HepG2 (cell line): ENCODE data around the gene DPEP2NB. TPM values are rescaled to one million over a fixed set of nuclear protein-coding genes. Genes with fewer than 3 reads are reported as not detected.
"Not testable (repeated sequence)": the region's sequence is repeated elsewhere in the genome, so short reads cannot be mapped to it uniquely, and the experiment has no call there.

Experiments used
- ATAC-seq: fragments of 200-7000 bp; cut with Tn5 transposase; 3 replicates; pipeline ENCODE4 v1.9.1; 2020; ENCODE audit warnings: mild to moderate bottlenecking, moderate library complexity
- BruUV-seq: library from RNA; stranded (reverse); fragments of 400-500 nt; replicated peaks from 2 replicates; lab custom pipeline; 2021; lab: Mats Ljungman, UMichigan
- CTCF ChIA-PET: fragments of 300-600 bp; formaldehyde crosslinking; extraction: SDS; loops from one replicate; lab custom pipeline; 2021; ENCODE audit warnings: low total read pairs, inconsistent platforms, low intra/inter-chr PET ratio; lab: Yijun Ruan, JAX
- POLR2A ChIA-PET: fragments of 350-600 bp; sonication (Branson Sonifier 250); formaldehyde crosslinking; loops from one replicate; lab custom pipeline; 2020; ENCODE audit warnings: antibody characterized with exemption, inconsistent platforms; lab: Yijun Ruan, JAX
- DNase-seq: peaks from one replicate; pipeline ENCODE4 v3.0.0-alpha.2; 2015; ENCODE audit warnings: low spot score
- FAIRE-seq: peaks from 3 replicates; lab custom pipeline; 2011; peaks lifted over from hg19 to GRCh38; lab: Jason Lieb, UNC
- H2AFZ ChIP-seq: one replicate; pipeline ENCODE4 v1.6.1; 2011; ENCODE audit warnings: low read length, inconsistent platforms
- H3K27ac ChIP-seq: fragments of 300-600 bp; 3 replicates; pipeline ENCODE4 v1.8.0; 2011; ENCODE audit warnings: mixed run types, mild to moderate bottlenecking, mixed read lengths, low read length, inconsistent platforms; ENCODE audit not compliant: insufficient read depth; ENCODE audit errors: extremely low read length
- H3K27me3 ChIP-seq, 2 experiments: fragments of 200-600 bp in 1 of 2; 2 replicates in 1 of 2; 3 replicates in 1 of 2; pipeline versions ENCODE4 v1.6.0 to v1.8.0; 2011; ENCODE audit warnings: low read length in 2 of 2, mild to moderate bottlenecking in 2 of 2, moderate library complexity in 2 of 2, inconsistent platforms in 1 of 2; ENCODE audit not compliant: insufficient read depth in 2 of 2, control insufficient read depth in 1 of 2
- H3K36me3 ChIP-seq, 2 experiments: fragments of 200-600 bp in 1 of 2; replicated peaks in 1 of 2; 2 replicates in 1 of 2; 3 replicates in 1 of 2; pipeline versions ENCODE4 v1.5.1 to v1.8.0; 2011; ENCODE audit warnings: low read length in 2 of 2, inconsistent platforms in 1 of 2; ENCODE audit not compliant: insufficient read depth in 2 of 2, control insufficient read depth in 1 of 2
- H3K4me1 ChIP-seq: 2 replicates; pipeline ENCODE4 v1.5.1; 2012; ENCODE audit warnings: low read length, inconsistent platforms; ENCODE audit not compliant: insufficient read depth
- H3K4me2 ChIP-seq: 2 replicates; pipeline ENCODE4 v1.6.0; 2011; ENCODE audit warnings: low read depth, low read length, inconsistent platforms
- H3K4me3 ChIP-seq, 3 experiments: fragments of 200-600 bp in 1 of 3; sonication (generic), shearing (Covaris generic) in 1 of 3; replicated peaks in 1 of 3; 2 replicates each; pipeline ENCODE4 v1.5.1; 2011 to 2016; ENCODE audit warnings: low read length in 3 of 3, inconsistent platforms in 2 of 3, low read depth in 2 of 3, mild to moderate bottlenecking in 2 of 3, control low read depth in 1 of 3, mixed read lengths in 1 of 3; ENCODE audit not compliant: insufficient read depth in 1 of 3
- H3K79me2 ChIP-seq: one replicate; pipeline ENCODE4 v1.6.1; 2011; ENCODE audit warnings: low read length, inconsistent platforms; ENCODE audit not compliant: insufficient read depth
- H3K9ac ChIP-seq: 2 replicates; pipeline ENCODE4 v1.6.0; 2011; ENCODE audit warnings: mild to moderate bottlenecking, low read depth, low read length, inconsistent platforms; ENCODE audit not compliant: insufficient read depth
- H3K9me3 ChIP-seq: 2 replicates; pipeline ENCODE4 v1.5.1; 2012; ENCODE audit warnings: mild to moderate bottlenecking, low read length
- H4K20me1 ChIP-seq: 2 replicates; pipeline ENCODE4 v1.6.0; 2011; ENCODE audit warnings: inconsistent platforms, mild to moderate bottlenecking, low read length, moderate library complexity; ENCODE audit not compliant: insufficient read depth
- CHD4 ChIP-seq: fragments of 200-600 bp; sonication (generic); IDR thresholded peaks from 2 replicates; pipeline ENCODE4 v1.7.0; 2017; ENCODE audit warnings: mild to moderate bottlenecking, low read length, borderline replicate concordance
- HNF4A ChIP-seq: sonication (generic); formaldehyde crosslinking; IDR thresholded peaks from 2 replicates; pipeline ENCODE4 v1.4.0; 2020; ENCODE audit warnings: missing genetic modification reagents
- HOXA3 ChIP-seq: sonication (generic); formaldehyde crosslinking; IDR thresholded peaks from 2 replicates; pipeline ENCODE4 v1.5.0; 2020; ENCODE audit warnings: missing genetic modification reagents
- IRF1 ChIP-seq: sonication (generic); formaldehyde crosslinking; IDR thresholded peaks from 2 replicates; pipeline ENCODE4 v1.4.0; 2020; ENCODE audit warnings: low read depth, mild to moderate bottlenecking, missing genetic modification reagents
- MIER2 ChIP-seq: IDR thresholded peaks from 2 replicates; pipeline ENCODE4 v1.6.1; 2016; ENCODE audit warnings: missing biosample characterization, missing genetic modification reagents
- PCBP1 ChIP-seq: fragments of 200-400 bp; formaldehyde crosslinking; IDR thresholded peaks from 2 replicates; pipeline ENCODE4 v1.6.1; 2017; ENCODE audit warnings: mild to moderate bottlenecking, low read depth, low read length, borderline replicate concordance
- RBFOX2 ChIP-seq: fragments of 200-400 bp; formaldehyde crosslinking; IDR thresholded peaks from 2 replicates; pipeline ENCODE4 v1.6.1; 2017; ENCODE audit warnings: low read depth, mild to moderate bottlenecking, low read length
- RNF219 ChIP-seq: sonication (generic); formaldehyde crosslinking; IDR thresholded peaks from 2 replicates; pipeline ENCODE4 v1.5.0; 2020; ENCODE audit warnings: mild to moderate bottlenecking, missing genetic modification reagents
- ZNF460 ChIP-seq: sonication (generic); formaldehyde crosslinking; IDR thresholded peaks from 2 replicates; pipeline ENCODE4 v1.5.1; 2020; ENCODE audit warnings: missing genetic modification reagents, mild to moderate bottlenecking, borderline replicate concordance
- ZNF788 ChIP-seq: sonication (generic); formaldehyde crosslinking; IDR thresholded peaks from 2 replicates; pipeline ENCODE4 v1.5.0; 2020; ENCODE audit warnings: mild to moderate bottlenecking, missing genetic modification reagents, borderline replicate concordance
- WGBS: methylation state at CpG from one replicate; pipeline ENCODE4 v1.1.6; 2017; ENCODE audit warnings: low lambda C conversion rate; 5-methylcytosine and 5-hydroxymethylcytosine counted together
- in situ Hi-C: cut with HindIII; loops from 2 replicates; pipeline ENCODE4 v1.10.0; 2017; ENCODE audit warnings: low pct_unique_long_range_greater_than_20kb; ENCODE audit not compliant: extremely low pct_ligation_motif_present
- intact Hi-C: fragments of 100-400 bp; cut with micrococcal nuclease; formaldehyde crosslinking; loops from one replicate; pipeline ENCODE4 v1.10.0; 2022; ENCODE audit not compliant: unreplicated experiment
- polyA plus RNA-seq, 8 experiments: library from polyadenylated mRNA; depleted of rRNA in 3 of 8; stranded (reverse) in 7 of 8; unstranded in 1 of 8; fragments of >200 nt; fragmentation: Illumina TruSeq in 4 of 8; extraction: Trizol in 4 of 8; gene quantifications; 2 replicates each; pipeline versions ENCODE4 v1.2.1 to v1.2.3, GENCODE V29; 2011 to 2016; ENCODE audit warnings: low read depth in 4 of 8, missing spikeins in 1 of 8, mixed read lengths in 1 of 8; ENCODE audit not compliant: insufficient read depth in 1 of 8
- total RNA-seq, 5 experiments: library from RNA; depleted of rRNA; stranded (reverse); fragments of >200 nt; fragmentation: Illumina TruSeq; extraction: Trizol; gene quantifications; 2 replicates each; pipeline ENCODE4 v1.2.3, GENCODE V29; 2016; ENCODE audit warnings: low read depth in 1 of 5

Gene DPEP2NB
- total and polyA plus RNA-seq, 2 of the 13 experiments (the other 11 are each of a cell fraction or from before 2014, with no cell fraction given): not detected

GRCh38 chr16:68013440-68013839, 2.3 kb downstream of the DPEP2NB start:
- intact Hi-C loops (no loop called here), in situ Hi-C loops (no loop called here)
- 0% methylated on average over 1 of the region's 1 CpG for WGBS
- H3K9me3 ChIP-seq: no peaks in the 10 kb centered on the region
- no peak for DNase-seq
- BruUV-seq: no TSS peak
- CTCF ChIA-PET: no interaction called here
- peaks cover 14% of the 10 kb centered on the region for H3K4me1 ChIP-seq
- POLR2A ChIA-PET: no interaction called here
- peak; percentile 49 for ATAC-seq
- no peak overlapping the region for H3K4me3 ChIP-seq
- TF ChIP-seq ZNF788 (no peak), RBFOX2 (no peak), CHD4 (no peak), PCBP1 (no peak), MIER2 (CRISPR knock-in tag) (no peak), IRF1 (CRISPR knock-in tag) (no peak), HOXA3 (CRISPR knock-in tag) (no peak), ZNF460 (CRISPR knock-in tag) (no peak), RNF219 (no peak), HNF4A (CRISPR knock-in tag) (no peak)
- H3K79me2 ChIP-seq: no peaks in the 10 kb centered on the region
- no peaks in the 10 kb centered on the region for H3K36me3 ChIP-seq
- H4K20me1 ChIP-seq: no peaks in the 10 kb centered on the region
- no peak overlapping the region for H3K4me2 ChIP-seq
- H3K27ac ChIP-seq: no peak overlapping the region
- peaks cover 0 to 21% of the 10 kb centered on the region in 2 experiments; a peak in 3 of 5 replicates for H3K27me3 ChIP-seq
- H2AFZ ChIP-seq: no peak overlapping the region
- no peak overlapping the region for H3K9ac ChIP-seq
- FAIRE-seq: no peak

GRCh38 chr16:68009872-68010271, 5.8 kb downstream of the DPEP2NB start:
- POLR2A ChIA-PET, CTCF ChIA-PET, H3K36me3 ChIP-seq, intact Hi-C loops, DNase-seq, H3K4me3 ChIP-seq, H3K9ac ChIP-seq, in situ Hi-C loops, H3K9me3 ChIP-seq, H3K27ac ChIP-seq, FAIRE-seq, BruUV-seq, H2AFZ ChIP-seq, ATAC-seq, H3K79me2 ChIP-seq, H3K4me2 ChIP-seq, H4K20me1 ChIP-seq: not testable (repeated sequence)
- 9% methylated on average over 4 of the region's 4 CpGs for WGBS
- Histone ChIP-seq H3K27me3 (peaks cover 0 to 21% of the 10 kb centered on the region in 2 experiments; a peak in 3 of 5 replicates), H3K4me1 (peaks cover 18% of the 10 kb centered on the region)
